Peyer's patch (tissue), 4 donors: ENCODE results near the gene UGT8.

Source experiments
- POLR2A ChIP-seq, 2 donors: fragments of 450-650 bp; IDR thresholded peaks; one replicate each; pipeline ENCODE4 v1.5.1; 2017; ENCODE audit warnings: antibody characterized with exemption in 2 of 2, mild to moderate bottlenecking in 2 of 2, moderate library complexity in 2 of 2
- TF ChIP-seq, protein P1 (sequence below), 6 experiments: fragments of 450-650 bp in 4 of 6; fragments of 200-600 bp in 2 of 6; sonication (generic) in 1 of 6; IDR thresholded peaks; one replicate each; pipeline ENCODE4 v1.5.1; 2017 to 2019; ENCODE audit warnings: antibody characterized with exemption in 6 of 6, mild to moderate bottlenecking in 3 of 6, moderate library complexity in 1 of 6

DNA sequence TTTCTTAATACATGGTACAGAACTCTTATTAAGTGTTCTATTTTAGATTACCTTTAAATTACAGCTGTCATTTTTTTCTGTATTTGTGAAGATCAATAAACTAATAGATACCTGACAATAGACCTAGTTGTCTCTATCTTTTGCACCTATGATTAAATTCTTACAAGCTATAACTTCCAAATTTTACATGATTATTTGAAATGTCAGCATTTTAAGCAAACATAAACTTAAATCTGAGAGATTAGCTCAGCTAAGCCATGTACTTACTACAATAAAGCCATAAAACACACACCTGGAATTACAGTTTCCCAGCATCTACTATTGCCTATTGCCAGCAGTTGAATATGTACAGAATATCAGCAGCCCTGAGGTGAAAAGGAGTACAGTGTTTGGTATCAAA, 118.8 kb downstream of the UGT8 start:
- TF ChIP-seq POLR2A (IDR thresholded peaks at IDR 0.05) = no peak
- TF ChIP-seq, protein P1, sequence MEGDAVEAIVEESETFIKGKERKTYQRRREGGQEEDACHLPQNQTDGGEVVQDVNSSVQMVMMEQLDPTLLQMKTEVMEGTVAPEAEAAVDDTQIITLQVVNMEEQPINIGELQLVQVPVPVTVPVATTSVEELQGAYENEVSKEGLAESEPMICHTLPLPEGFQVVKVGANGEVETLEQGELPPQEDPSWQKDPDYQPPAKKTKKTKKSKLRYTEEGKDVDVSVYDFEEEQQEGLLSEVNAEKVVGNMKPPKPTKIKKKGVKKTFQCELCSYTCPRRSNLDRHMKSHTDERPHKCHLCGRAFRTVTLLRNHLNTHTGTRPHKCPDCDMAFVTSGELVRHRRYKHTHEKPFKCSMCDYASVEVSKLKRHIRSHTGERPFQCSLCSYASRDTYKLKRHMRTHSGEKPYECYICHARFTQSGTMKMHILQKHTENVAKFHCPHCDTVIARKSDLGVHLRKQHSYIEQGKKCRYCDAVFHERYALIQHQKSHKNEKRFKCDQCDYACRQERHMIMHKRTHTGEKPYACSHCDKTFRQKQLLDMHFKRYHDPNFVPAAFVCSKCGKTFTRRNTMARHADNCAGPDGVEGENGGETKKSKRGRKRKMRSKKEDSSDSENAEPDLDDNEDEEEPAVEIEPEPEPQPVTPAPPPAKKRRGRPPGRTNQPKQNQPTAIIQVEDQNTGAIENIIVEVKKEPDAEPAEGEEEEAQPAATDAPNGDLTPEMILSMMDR (IDR thresholded peaks at IDR 0.05) = no peak
